Ovary (tissue), 9 donors: ENCODE results near the gene PTPRN2. TPM values are rescaled to one million over a fixed set of nuclear protein-coding genes. Genes with fewer than 3 reads are reported as not detected.

Experiments used
- DNase-seq, 5 donors: peaks; one replicate each; pipeline ENCODE4 v3.0.0-alpha.2; 2019 to 2020
- H3K27ac ChIP-seq, 2 donors: fragments of 200-600 bp; one replicate each; pipeline versions ENCODE4 v1.5.1 to v1.8.0; 2019 to 2022
- H3K27me3 ChIP-seq: fragments of 200-600 bp; one replicate; pipeline ENCODE4 v1.8.0; 2022
- H3K36me3 ChIP-seq: fragments of 200-600 bp; sonication (generic); one replicate; pipeline ENCODE4 v1.5.1; 2019
- H3K4me1 ChIP-seq: one replicate; pipeline ENCODE4 v1.8.1; 2013; ENCODE audit warnings: mild to moderate bottlenecking, moderate library complexity; ENCODE audit not compliant: insufficient read depth
- H3K4me3 ChIP-seq: fragments of 200-600 bp; sonication (generic); one replicate; pipeline ENCODE4 v1.5.1; 2017
- H3K9me3 ChIP-seq, 2 donors: fragments of 200-600 bp in 1 of 2; sonication (generic) in 1 of 2; one replicate each; pipeline versions ENCODE4 v1.5.1 to v1.8.1; 2013 to 2019; ENCODE audit warnings: mild to moderate bottlenecking in 1 of 2, moderate library complexity in 1 of 2
- EP300 ChIP-seq: sonication (generic); formaldehyde crosslinking; IDR thresholded peaks from one replicate; pipeline ENCODE4 v1.6.1; 2017; ENCODE audit warnings: antibody characterized with exemption
- POLR2A ChIP-seq: fragments of 450-650 bp; IDR thresholded peaks from one replicate; pipeline ENCODE4 v1.6.1; 2017; ENCODE audit warnings: antibody characterized with exemption, mild to moderate bottlenecking, moderate library complexity
- WGBS, 3 donors: extraction: QIAGEN DNeasy Blood & Tissue Kit in 1 of 3; methylation state at CpG; one replicate each; pipeline versions ENCODE4 v1.1.5 to v1.1.7; 2013 to 2017; 5-methylcytosine and 5-hydroxymethylcytosine counted together
- intact Hi-C, 4 donors: fragments of 100-400 bp; cut with DNase I; formaldehyde crosslinking; loops; one replicate each; pipeline versions ENCODE4 v1.11.0 to v1.15.1; 2022 to 2023
- polyA plus RNA-seq, 2 donors: library from polyadenylated mRNA; stranded (reverse); fragments of 200-250 nt in 1 of 2; fragments of 350-450 nt in 1 of 2; fragmentation: Illumina TruSeq in 1 of 2; extraction: RNeasy Lipid Tissue Mini Kit (QIAGEN cat#74804) in 1 of 2; gene quantifications; one replicate each; pipeline ENCODE4 v1.2.3, GENCODE V29; 2013 to 2014
- total RNA-seq, 7 donors: library from RNA; depleted of rRNA in 2 of 7; stranded (reverse); fragments of >200 nt in 2 of 7; fragmentation: NEBNext Ultra II Directional in 3 of 7; extraction: Animal tissue kit (Norgen Biotek cat#: 25700) in 3 of 7; gene quantifications; one replicate each; pipeline versions ENCODE4 v1.1.0 to v1.2.4, GENCODE V29; 2016 to 2023
- TF ChIP-seq, protein P1 (sequence below), 3 donors: fragments of 450-650 bp in 2 of 3; fragments of 200-600 bp in 1 of 3; IDR thresholded peaks; one replicate each; pipeline versions ENCODE4 v1.5.1 to v1.8.0; 2016 to 2022; ENCODE audit warnings: antibody characterized with exemption in 3 of 3, mild to moderate bottlenecking in 1 of 3
- donor health status: DM: no; HTN: no; CAD: no; lungs with moderate emphysema.
- donor health status: DM: no; HTN: no; CAD: no.
- donor health status: Bipolar disorder and iron deficiency.
- donor health status: DM: yes; HTN: yes; CAD: no.
- donor health status: DM: no; HTN: no; CAD: no.
- donor health status: DM: yes; HTN: yes; CAD: no.

Gene PTPRN2
- total and polyA plus RNA-seq, 9 donors: 3.5 to 11.1 (median 5.9) TPM

- Histone ChIP-seq H3K4me3 (no peak overlapping the region), H3K36me3 (no peaks in the 10 kb centered on the region), H3K27ac (no peak overlapping the region), H3K4me1 (no peaks in the 10 kb centered on the region), H3K27me3 (no peaks in the 10 kb centered on the region), H3K9me3 (no peaks in the 10 kb centered on the region)
- 81 to 88% (median 85%) methylated on average over 13 of the region's 13 CpGs for WGBS, 3 donors
- no peak for DNase-seq
- TF ChIP-seq, protein P1, sequence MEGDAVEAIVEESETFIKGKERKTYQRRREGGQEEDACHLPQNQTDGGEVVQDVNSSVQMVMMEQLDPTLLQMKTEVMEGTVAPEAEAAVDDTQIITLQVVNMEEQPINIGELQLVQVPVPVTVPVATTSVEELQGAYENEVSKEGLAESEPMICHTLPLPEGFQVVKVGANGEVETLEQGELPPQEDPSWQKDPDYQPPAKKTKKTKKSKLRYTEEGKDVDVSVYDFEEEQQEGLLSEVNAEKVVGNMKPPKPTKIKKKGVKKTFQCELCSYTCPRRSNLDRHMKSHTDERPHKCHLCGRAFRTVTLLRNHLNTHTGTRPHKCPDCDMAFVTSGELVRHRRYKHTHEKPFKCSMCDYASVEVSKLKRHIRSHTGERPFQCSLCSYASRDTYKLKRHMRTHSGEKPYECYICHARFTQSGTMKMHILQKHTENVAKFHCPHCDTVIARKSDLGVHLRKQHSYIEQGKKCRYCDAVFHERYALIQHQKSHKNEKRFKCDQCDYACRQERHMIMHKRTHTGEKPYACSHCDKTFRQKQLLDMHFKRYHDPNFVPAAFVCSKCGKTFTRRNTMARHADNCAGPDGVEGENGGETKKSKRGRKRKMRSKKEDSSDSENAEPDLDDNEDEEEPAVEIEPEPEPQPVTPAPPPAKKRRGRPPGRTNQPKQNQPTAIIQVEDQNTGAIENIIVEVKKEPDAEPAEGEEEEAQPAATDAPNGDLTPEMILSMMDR (IDR thresholded peaks at IDR 0.05): no peak
- TF ChIP-seq EP300 (no peak), POLR2A (no peak)
- intact Hi-C loops: no loop called here
These were observed 694.7 kb downstream of the PTPRN2 start for GRCh38 chr7:157892751-157893523.

DNA sequence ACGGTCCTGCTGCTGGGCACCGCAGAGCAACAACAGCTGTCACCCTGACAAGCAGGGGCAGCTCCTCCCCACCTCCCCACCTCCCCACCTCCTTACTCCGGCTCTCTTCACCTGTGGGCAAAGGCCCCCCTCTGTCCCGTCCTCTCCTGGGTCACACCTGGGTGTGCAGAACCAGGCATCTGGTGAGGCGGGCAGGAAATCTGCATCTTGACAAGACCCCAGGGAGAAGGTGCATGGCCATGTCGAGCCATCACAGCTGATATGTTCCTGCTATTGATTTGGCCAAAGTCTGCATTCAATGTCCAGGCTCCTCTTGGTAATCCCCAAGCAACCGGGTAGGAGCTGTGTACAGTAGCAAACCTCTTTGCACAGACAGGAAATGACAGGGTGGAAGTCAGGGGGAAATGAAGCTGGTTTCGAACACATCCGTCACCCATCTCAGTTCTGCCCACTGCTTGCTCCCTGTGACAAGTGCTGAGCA is 696.7 kb downstream of the PTPRN2 start:
- TF ChIP-seq EP300: no peak
- TF ChIP-seq, protein P1 (IDR thresholded peaks at IDR 0.05): no peak
- TF ChIP-seq POLR2A: no peak
- WGBS, 3 donors: 76 to 84% (median 80%) methylated on average over 9 of the region's 9 CpGs
- Histone ChIP-seq H3K27ac (no peak overlapping the region), H3K4me1 (no peaks in the 10 kb centered on the region), H3K4me3 (no peak overlapping the region), H3K9me3 (no peaks in the 10 kb centered on the region), H3K27me3 (no peaks in the 10 kb centered on the region), H3K36me3 (no peaks in the 10 kb centered on the region)
- intact Hi-C loops: no loop called here
- peak in 1 of 5 donors; percentile 4 for DNase-seq

GRCh38 chr7:157889480-157889879 is 698.1 kb downstream of the PTPRN2 start:
- no peak overlapping the region for H3K4me3 ChIP-seq
- no peaks in the 10 kb centered on the region for H3K36me3 ChIP-seq
- intact Hi-C loops: no loop called here
- no peak overlapping the region for H3K27ac ChIP-seq
- WGBS, 3 donors: 57 to 76% (median 73%) methylated on average over 6 of the region's 6 CpGs
- TF ChIP-seq, protein P1 (IDR thresholded peaks at IDR 0.05): no peak
- TF ChIP-seq POLR2A (no peak), EP300 (no peak)
- H3K4me1 ChIP-seq: no peaks in the 10 kb centered on the region
- H3K27me3 ChIP-seq: no peaks in the 10 kb centered on the region
- no peak for DNase-seq
- no peaks in the 10 kb centered on the region for H3K9me3 ChIP-seq

- Histone ChIP-seq H3K36me3 (no peaks in the 10 kb centered on the region), H3K4me3 (no peak overlapping the region), H3K27me3 (no peaks in the 10 kb centered on the region), H3K27ac (no peak overlapping the region), H3K4me1 (no peaks in the 10 kb centered on the region), H3K9me3 (no peaks in the 10 kb centered on the region)
- TF ChIP-seq, protein P1 (IDR thresholded peaks at IDR 0.05): no peak
- DNase-seq: no peak
- 80 to 83% (median 81%) methylated on average over 11 of the region's 11 CpGs for WGBS, 3 donors
- intact Hi-C loops: no loop called here
These were observed 699.0 kb downstream of the PTPRN2 start for GRCh38 chr7:157888579-157888978.
